ENCODE data around the gene KIF3C. TPM values are rescaled to one million over a fixed set of nuclear protein-coding genes. Genes with fewer than 3 reads are reported as not detected.
A peak's percentile ranks its signal among the peaks of the same experiment; 100 is the strongest.

Gene KIF3C
- total and polyA plus RNA-seq, 2 of the 4 experiments (the other 2 are of a cell fraction), result 8.3 to 15.4 TPM

DNA sequence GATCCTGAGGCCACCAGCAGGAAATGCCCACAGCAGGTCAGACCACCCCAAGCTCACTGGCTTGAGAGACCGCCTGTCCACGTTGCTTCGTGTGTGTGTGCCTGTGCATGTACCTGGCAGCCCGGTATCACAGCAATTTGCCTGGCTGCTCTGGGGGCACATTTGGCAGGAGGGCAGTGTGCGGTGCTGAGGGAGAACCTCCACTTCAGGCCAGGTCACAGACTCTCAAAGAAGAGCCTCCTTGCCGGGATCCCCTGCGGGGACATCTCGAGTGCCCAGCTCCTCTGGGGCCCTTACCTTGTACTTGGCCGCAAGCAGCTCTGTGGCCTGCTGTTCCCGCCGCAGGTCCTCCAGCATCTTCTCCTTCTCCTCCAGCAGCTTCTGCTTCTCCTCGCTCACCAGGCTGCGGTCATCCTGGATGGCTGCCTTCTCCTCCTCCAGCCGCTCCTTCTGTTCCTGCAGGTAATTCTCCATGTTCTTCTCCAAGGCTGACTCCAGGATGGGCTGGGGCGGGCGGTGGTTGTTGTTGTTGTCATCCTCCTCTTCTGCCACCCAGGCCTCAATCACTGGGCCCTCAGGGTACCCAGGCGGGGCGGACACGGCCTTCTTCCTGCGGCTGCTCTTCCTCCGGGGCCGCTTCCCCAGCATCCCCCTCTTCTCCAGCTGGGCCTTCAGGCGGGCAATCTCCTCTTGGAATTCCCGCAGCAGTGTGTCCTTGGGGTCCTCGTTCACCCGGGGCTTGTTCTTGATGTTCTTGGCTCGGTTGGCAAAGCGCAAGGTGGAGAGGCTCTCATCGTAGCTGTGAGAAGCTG is 2.0 kb downstream of the KIF3C start:
- H3K4me3 ChIP-seq (ENCODE audit: insufficient read depth, low read depth, low read length), result no peak overlapping the region
- H2AK5ac ChIP-seq (ENCODE audit: low read depth, low read length), result no peak overlapping the region
- no peak overlapping the region for H3K18ac ChIP-seq (ENCODE audit: low read depth, low read length)
- H2AFZ ChIP-seq (replicated peaks; ENCODE audit: low read length, poor library complexity), result peak overlapping the region; percentile 14
- peaks cover 9% of the 10 kb centered on the region; the same call in 1 of the 2 replicates for H3K9me1 ChIP-seq (ENCODE audit: insufficient read depth, low read length)
- peak overlapping the region; percentile 20 for H2AK9ac ChIP-seq (replicated peaks; ENCODE audit: low read depth, low read length, poor library complexity)
- peaks cover 4% of the 10 kb centered on the region; the same call in 1 of the 2 replicates for H3K36me3 ChIP-seq (ENCODE audit: control insufficient read depth, insufficient read depth, low read length)
- H2BK15ac ChIP-seq (ENCODE audit: low read depth, low read length), result no peak overlapping the region
- H3K4me2 ChIP-seq (ENCODE audit: low read depth, low read length), result peak overlapping the region; percentile 51; the same call in 1 of the 2 replicates
- WGBS, 2 experiments (ENCODE audit: extremely low coverage in 2 of 2, insufficient read length in 1 of 2), result 87% methylated on average over 8 of the region's 29 CpGs; no CpG with 5 or more reads in 1 of the 2 experiments
- dilution Hi-C loops (cut with HindIII; ENCODE audit: low sequenced_read_pairs, unreplicated experiment) (no loop called here), in situ Hi-C loops (cut with MboI; ENCODE audit: low sequenced_read_pairs) (no loop called here), intact Hi-C loops (cut with micrococcal nuclease) (no loop called here)
- no peaks in the 10 kb centered on the region for H3K27me3 ChIP-seq (ENCODE audit: control insufficient read depth, insufficient read depth, low read length)
- peaks cover 16% of the 10 kb centered on the region; the same call in 1 of the 2 replicates for H4K20me1 ChIP-seq (ENCODE audit: insufficient read depth, low read length)
- no peak overlapping the region for H2BK120ac ChIP-seq (ENCODE audit: low read depth, low read length)
- no peaks in the 10 kb centered on the region for H3K9me3 ChIP-seq (ENCODE audit: control insufficient read depth, insufficient read depth, low read length)
- H3K14ac ChIP-seq (replicated peaks; ENCODE audit: low read depth, low read length), result no peak overlapping the region
- no peak overlapping the region for H4K8ac ChIP-seq (ENCODE audit: low read depth in 2 of 2, low read length in 2 of 2)
- H4K5ac ChIP-seq (ENCODE audit: low read depth, low read length), result no peak overlapping the region
- no peak for ATAC-seq (ENCODE audit: low read depth)
- no peak overlapping the region for H3K56ac ChIP-seq (ENCODE audit: extremely low read depth, insufficient read depth, low read length)
- ChIA-PET CTCF (no interaction called here), POLR2A (ENCODE audit: unreplicated experiment) (no interaction called here)
- DNase-seq, result no peak
- BruUV-seq (replicated peaks), result no TSS peak
- no peak overlapping the region for H2BK5ac ChIP-seq (ENCODE audit: low read depth, low read length, poor library complexity, severe bottlenecking)
- no peak overlapping the region for H3K9ac ChIP-seq (ENCODE audit: low read depth, low read length)
- no peak overlapping the region for H3K4ac ChIP-seq (ENCODE audit: low read depth, low read length)
- H4K91ac ChIP-seq (ENCODE audit: insufficient read depth, low read depth, low read length), result no peak overlapping the region
- H3K23ac ChIP-seq (ENCODE audit: low read depth, low read length), result no peak overlapping the region
- no peak overlapping the region for H3K27ac ChIP-seq (ENCODE audit: insufficient read depth, low read length)
- peaks cover 20 to 52% of the 10 kb centered on the region in 2 experiments for H3K79me1 ChIP-seq (ENCODE audit: low read depth in 1 of 2, low read length in 2 of 2)
- no peak overlapping the region for H2BK20ac ChIP-seq (ENCODE audit: low read depth, low read length)
- H3K4me1 ChIP-seq (ENCODE audit: control insufficient read depth, insufficient read depth, low read length), result peaks cover 30% of the 10 kb centered on the region
- TF ChIP-seq SMC3 (IDR thresholded peaks at IDR 0.05; ENCODE audit: low read depth, low read length) (no peak), RAD21 (IDR thresholded peaks at IDR 0.05; ENCODE audit: low read length) (no peak), MAFK (IDR thresholded peaks at IDR 0.05; ENCODE audit: low read depth, low read length) (no peak), RFX5 (IDR thresholded peaks at IDR 0.05; ENCODE audit: low read depth, low read length) (no peak), CHD1 (IDR thresholded peaks at IDR 0.05; ENCODE audit: low read depth, low read length) (no peak), RCOR1 (IDR thresholded peaks at IDR 0.05; ENCODE audit: insufficient replicate concordance, low read length) (no peak), POLR2A (IDR thresholded peaks at IDR 0.05; ENCODE audit: low read depth, low read length) (no peak), BHLHE40 (IDR thresholded peaks at IDR 0.05; ENCODE audit: low read depth, low read length) (no peak), MXI1 (IDR thresholded peaks at IDR 0.05; ENCODE audit: borderline replicate concordance, low read depth, low read length) (no peak), FOS (IDR thresholded peaks at IDR 0.05; ENCODE audit: low read depth, low read length) (no peak), MAZ (IDR thresholded peaks at IDR 0.05; ENCODE audit: borderline replicate concordance, low read depth, low read length) (no peak), NFE2L2 (IDR thresholded peaks at IDR 0.05; ENCODE audit: low read depth, low read length) (no peak)
- TF ChIP-seq, protein P1, sequence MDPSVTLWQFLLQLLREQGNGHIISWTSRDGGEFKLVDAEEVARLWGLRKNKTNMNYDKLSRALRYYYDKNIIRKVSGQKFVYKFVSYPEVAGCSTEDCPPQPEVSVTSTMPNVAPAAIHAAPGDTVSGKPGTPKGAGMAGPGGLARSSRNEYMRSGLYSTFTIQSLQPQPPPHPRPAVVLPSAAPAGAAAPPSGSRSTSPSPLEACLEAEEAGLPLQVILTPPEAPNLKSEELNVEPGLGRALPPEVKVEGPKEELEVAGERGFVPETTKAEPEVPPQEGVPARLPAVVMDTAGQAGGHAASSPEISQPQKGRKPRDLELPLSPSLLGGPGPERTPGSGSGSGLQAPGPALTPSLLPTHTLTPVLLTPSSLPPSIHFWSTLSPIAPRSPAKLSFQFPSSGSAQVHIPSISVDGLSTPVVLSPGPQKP (IDR thresholded peaks at IDR 0.05; ENCODE audit: borderline replicate concordance, low read depth, low read length), result no peak
- TF ChIP-seq, protein P2, sequence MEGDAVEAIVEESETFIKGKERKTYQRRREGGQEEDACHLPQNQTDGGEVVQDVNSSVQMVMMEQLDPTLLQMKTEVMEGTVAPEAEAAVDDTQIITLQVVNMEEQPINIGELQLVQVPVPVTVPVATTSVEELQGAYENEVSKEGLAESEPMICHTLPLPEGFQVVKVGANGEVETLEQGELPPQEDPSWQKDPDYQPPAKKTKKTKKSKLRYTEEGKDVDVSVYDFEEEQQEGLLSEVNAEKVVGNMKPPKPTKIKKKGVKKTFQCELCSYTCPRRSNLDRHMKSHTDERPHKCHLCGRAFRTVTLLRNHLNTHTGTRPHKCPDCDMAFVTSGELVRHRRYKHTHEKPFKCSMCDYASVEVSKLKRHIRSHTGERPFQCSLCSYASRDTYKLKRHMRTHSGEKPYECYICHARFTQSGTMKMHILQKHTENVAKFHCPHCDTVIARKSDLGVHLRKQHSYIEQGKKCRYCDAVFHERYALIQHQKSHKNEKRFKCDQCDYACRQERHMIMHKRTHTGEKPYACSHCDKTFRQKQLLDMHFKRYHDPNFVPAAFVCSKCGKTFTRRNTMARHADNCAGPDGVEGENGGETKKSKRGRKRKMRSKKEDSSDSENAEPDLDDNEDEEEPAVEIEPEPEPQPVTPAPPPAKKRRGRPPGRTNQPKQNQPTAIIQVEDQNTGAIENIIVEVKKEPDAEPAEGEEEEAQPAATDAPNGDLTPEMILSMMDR (conservative IDR thresholded peaks at IDR 0.05; ENCODE audit: low read depth, low read length), result no peak
- TF ChIP-seq, protein P3, sequence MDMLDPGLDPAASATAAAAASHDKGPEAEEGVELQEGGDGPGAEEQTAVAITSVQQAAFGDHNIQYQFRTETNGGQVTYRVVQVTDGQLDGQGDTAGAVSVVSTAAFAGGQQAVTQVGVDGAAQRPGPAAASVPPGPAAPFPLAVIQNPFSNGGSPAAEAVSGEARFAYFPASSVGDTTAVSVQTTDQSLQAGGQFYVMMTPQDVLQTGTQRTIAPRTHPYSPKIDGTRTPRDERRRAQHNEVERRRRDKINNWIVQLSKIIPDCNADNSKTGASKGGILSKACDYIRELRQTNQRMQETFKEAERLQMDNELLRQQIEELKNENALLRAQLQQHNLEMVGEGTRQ (IDR thresholded peaks at IDR 0.05; ENCODE audit: low read depth, low read length), result no peak

Data from IMR-90 (cell line).